Measurements from ENCODE around the gene PCNX3. TPM values are rescaled to one million over a fixed set of nuclear protein-coding genes. Genes with fewer than 3 reads are reported as not detected.

Gene PCNX3
- polyA plus RNA-seq, 1 experiment: 19.7 TPM

GRCh38 chr11:65580756-65581155 is 34.8 kb upstream of the PCNX3 start:
- POLR2A ChIA-PET: no interaction called here
- Histone ChIP-seq H3K4me3 (ENCODE audit: low read depth, low read length) (no peak overlapping the region), H3K36me3 (ENCODE audit: control insufficient read depth, insufficient read depth, low read length) (peaks cover 30% of the 10 kb centered on the region), H3K27me3 (ENCODE audit: control insufficient read depth, insufficient read depth, low read length) (no peaks in the 10 kb centered on the region)
- no peak for TF ChIP-seq CTCF (IDR thresholded peaks at IDR 0.05; ENCODE audit: insufficient read depth, low read depth, low read length)
- no peak for DNase-seq (ENCODE audit: low read depth)
- CTCF ChIA-PET: interaction anchor here (0.5 to 1.4 kb wide), 2 partner anchors 14 to 40 kb away, joined by 3 to 4 read pairs; no protein-coding TSS in a partner anchor

- no peak for TF ChIP-seq CTCF (IDR thresholded peaks at IDR 0.05; ENCODE audit: insufficient read depth, low read depth, low read length)
- H3K27me3 ChIP-seq (ENCODE audit: control insufficient read depth, insufficient read depth, low read length): no peaks in the 10 kb centered on the region
- no peak overlapping the region for H3K4me3 ChIP-seq (ENCODE audit: low read depth, low read length)
- no peak for DNase-seq (ENCODE audit: low read depth)
- ChIA-PET POLR2A (no interaction called here), CTCF (interaction anchor here (1.0 to 2.8 kb wide), 3 partner anchors 9 to 42 kb away, joined by 3 to 10 read pairs (median 5); partner anchors contain the start of gene FAM89B)
- H3K36me3 ChIP-seq (ENCODE audit: control insufficient read depth, insufficient read depth, low read length): peaks cover 30% of the 10 kb centered on the region
These were observed 33.6 kb upstream of the PCNX3 start for GRCh38 chr11:65581928-65582327.

- no peak for DNase-seq (ENCODE audit: low read depth)
- ChIA-PET CTCF (interaction anchor here (1.2 to 2.8 kb wide), 4 partner anchors 10 to 12 kb away, joined by 3 to 10 read pairs (median 4); partner anchors contain the start of genes FAM89B and KCNK7), POLR2A (no interaction called here)
- H3K36me3 ChIP-seq (ENCODE audit: control insufficient read depth, insufficient read depth, low read length): peaks cover 29% of the 10 kb centered on the region
- TF ChIP-seq CTCF (IDR thresholded peaks at IDR 0.05; ENCODE audit: insufficient read depth, low read depth, low read length): no peak
- no peak overlapping the region for H3K4me3 ChIP-seq (ENCODE audit: low read depth, low read length)
- H3K27me3 ChIP-seq (ENCODE audit: control insufficient read depth, insufficient read depth, low read length): no peaks in the 10 kb centered on the region
These were observed 32.0 kb upstream of the PCNX3 start for GRCh38 chr11:65583589-65583988.

GRCh38 chr11:65584106-65584505 is 31.5 kb upstream of the PCNX3 start:
- ChIA-PET CTCF (interaction anchor here (1.2 to 2.8 kb wide), 3 partner anchors 9 to 12 kb away, joined by 3 to 10 read pairs (median 4); partner anchors contain the start of gene KCNK7), POLR2A (no interaction called here)
- DNase-seq (ENCODE audit: low read depth): no peak

GRCh38 chr11:65584723-65585171 is 30.8 kb upstream of the PCNX3 start:
- no peak for TF ChIP-seq CTCF (IDR thresholded peaks at IDR 0.05; ENCODE audit: insufficient read depth, low read depth, low read length)
- ChIA-PET CTCF (interaction anchor here (1.2 to 11.8 kb wide), 5 partner anchors 8 to 43 kb away, joined by 3 to 134 read pairs (median 10); partner anchors contain the start of genes EHBP1L1, FAM89B and ZNRD2), POLR2A (no interaction called here)
- no peak for DNase-seq (ENCODE audit: low read depth)
- Histone ChIP-seq H3K4me3 (ENCODE audit: low read depth, low read length) (no peak overlapping the region), H3K36me3 (ENCODE audit: control insufficient read depth, insufficient read depth, low read length) (peaks cover 27% of the 10 kb centered on the region), H3K27me3 (ENCODE audit: control insufficient read depth, insufficient read depth, low read length) (no peaks in the 10 kb centered on the region)

More at GRCh38 chr11:65584106-65584505, 31.5 kb upstream of the PCNX3 start:
- Histone ChIP-seq H3K36me3 (ENCODE audit: control insufficient read depth, insufficient read depth, low read length) (peaks cover 31% of the 10 kb centered on the region), H3K27me3 (ENCODE audit: control insufficient read depth, insufficient read depth, low read length) (no peaks in the 10 kb centered on the region), H3K4me3 (ENCODE audit: low read depth, low read length) (no peak overlapping the region)
- no peak for TF ChIP-seq CTCF (IDR thresholded peaks at IDR 0.05; ENCODE audit: insufficient read depth, low read depth, low read length)
